HUES6 (cell line): ENCODE results near the gene PDGFD.

Experiments used
- H3K27ac ChIP-seq: 2 replicates; pipeline ENCODE4 v1.7.0; 2013; ENCODE audit warnings: low read depth, mild to moderate bottlenecking, low read length, inconsistent platforms
- H3K27me3 ChIP-seq: 2 replicates; pipeline ENCODE4 v1.6.1; 2013; ENCODE audit warnings: low read length; ENCODE audit not compliant: control insufficient read depth, insufficient read depth
- H3K36me3 ChIP-seq: 2 replicates; pipeline ENCODE4 v1.6.1; 2013; ENCODE audit warnings: low read length; ENCODE audit not compliant: control insufficient read depth, insufficient read depth
- H3K4me1 ChIP-seq: 2 replicates; pipeline ENCODE4 v1.6.1; 2013; ENCODE audit warnings: low read length; ENCODE audit not compliant: control insufficient read depth, insufficient read depth
- H3K4me3 ChIP-seq: 2 replicates; pipeline ENCODE4 v1.5.1; 2013; ENCODE audit warnings: low read depth, low read length
- H3K9ac ChIP-seq: one replicate; pipeline ENCODE4 v1.6.1; 2013; ENCODE audit warnings: mild to moderate bottlenecking, low read length
- H3K9me3 ChIP-seq: 2 replicates; pipeline ENCODE4 v1.6.1; 2013; ENCODE audit warnings: low read depth, low read length; ENCODE audit not compliant: control insufficient read depth, insufficient read depth

The PDGFD gene

DNA sequence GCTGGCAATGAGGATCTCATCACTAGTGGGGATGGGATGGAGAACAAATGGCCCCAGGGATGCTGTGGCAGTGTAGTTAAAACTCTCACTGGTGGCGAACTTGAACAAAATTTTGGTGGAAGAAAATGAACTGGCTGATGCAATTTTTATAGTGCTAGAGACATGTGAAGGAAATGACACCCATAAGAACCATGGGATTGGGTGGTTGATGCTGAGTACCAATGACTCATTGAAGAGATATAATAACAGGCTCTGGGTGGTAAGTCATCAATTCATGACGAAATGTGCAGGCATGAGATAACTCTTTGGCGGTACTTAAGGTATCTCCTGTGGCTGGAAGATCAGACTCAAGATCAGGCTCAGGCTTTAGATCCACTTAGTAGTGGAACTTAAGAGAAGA lies 300.4 kb downstream of the PDGFD start:
- Histone ChIP-seq H3K4me3 (no peak overlapping the region), H3K27ac (no peak overlapping the region), H3K9ac (no peak overlapping the region), H3K9me3 (no peaks in the 10 kb centered on the region), H3K4me1 (peaks cover 8% of the 10 kb centered on the region; the same call in 1 of the 2 replicates), H3K36me3 (no peaks in the 10 kb centered on the region), H3K27me3 (no peaks in the 10 kb centered on the region)

DNA sequence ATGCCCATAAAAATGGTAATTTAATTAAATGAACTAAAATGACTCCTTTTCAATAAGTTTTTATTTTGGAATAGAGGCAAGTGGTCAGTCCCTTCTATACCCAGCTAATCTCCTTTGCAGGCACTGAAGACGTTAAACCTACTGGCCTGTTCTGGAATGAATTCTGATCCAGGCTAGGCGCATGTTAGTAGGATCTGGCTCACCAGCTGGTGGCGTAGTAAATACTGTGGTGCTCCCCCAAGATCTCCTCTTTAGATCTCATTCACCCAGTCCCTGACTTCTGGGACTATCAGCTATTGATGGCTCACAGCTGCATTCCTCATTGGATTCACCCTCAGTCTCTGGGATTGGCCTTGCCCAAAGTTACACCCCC lies 301.2 kb downstream of the PDGFD start:
- Histone ChIP-seq H3K27me3 (no peaks in the 10 kb centered on the region), H3K27ac (no peak overlapping the region), H3K36me3 (no peaks in the 10 kb centered on the region), H3K4me3 (no peak overlapping the region), H3K9me3 (no peaks in the 10 kb centered on the region), H3K9ac (no peak overlapping the region), H3K4me1 (peaks cover 8% of the 10 kb centered on the region; the same call in 1 of the 2 replicates)

DNA sequence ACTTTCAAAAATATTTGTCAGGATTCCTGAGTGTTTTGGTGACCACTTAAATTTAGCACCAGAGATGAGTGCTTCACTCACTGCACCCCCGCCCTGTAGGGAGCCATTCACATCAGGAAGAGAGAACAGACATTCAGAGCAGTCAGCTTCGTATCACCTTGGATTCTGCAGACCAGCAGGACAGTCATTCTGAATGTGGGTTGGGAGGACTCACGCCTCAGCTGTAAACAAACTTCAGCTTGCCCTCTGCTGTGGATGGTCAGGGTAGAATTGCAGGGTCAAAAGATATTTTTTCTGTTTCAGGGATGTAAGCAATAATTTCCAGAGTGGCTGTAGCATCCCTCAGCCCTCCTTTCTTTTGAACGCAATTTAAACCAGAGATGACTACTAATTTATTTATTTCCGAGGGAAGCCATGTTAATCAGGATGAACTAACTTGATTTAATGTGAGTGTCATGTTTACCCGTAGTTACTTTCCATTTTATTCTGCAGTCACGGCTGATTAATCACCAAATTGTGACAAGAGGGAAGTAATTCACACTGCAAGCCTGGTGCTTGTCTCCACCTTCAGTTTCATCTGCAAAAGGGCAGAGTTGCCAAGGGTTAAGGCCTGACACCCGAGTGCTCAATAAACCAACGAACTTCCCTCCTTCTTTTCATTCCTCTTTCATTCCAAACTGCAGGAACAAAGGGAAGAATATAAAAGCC lies 301.7 kb downstream of the PDGFD start:
- Histone ChIP-seq H3K4me3 (no peak overlapping the region), H3K36me3 (no peaks in the 10 kb centered on the region), H3K27ac (no peak overlapping the region), H3K4me1 (peaks cover 8% of the 10 kb centered on the region; the same call in 1 of the 2 replicates), H3K27me3 (no peaks in the 10 kb centered on the region), H3K9ac (no peak overlapping the region), H3K9me3 (no peaks in the 10 kb centered on the region)
